Keratinocyte (primary cell): ENCODE measurements around the gene EMX1. TPM values are rescaled to one million over a fixed set of nuclear protein-coding genes. Genes with fewer than 3 reads are reported as not detected.

Experiments
- DNase-seq: peaks from one replicate; pipeline ENCODE4 v3.0.0-alpha.2; 2011; ENCODE audit warnings: low read depth, missing footprints, low spot score
- FAIRE-seq: peaks from 2 replicates; lab custom pipeline; 2011; peaks lifted over from hg19 to GRCh38; lab: Jason Lieb, UNC
- H2AFZ ChIP-seq: 2 replicates; pipeline ENCODE4 v1.6.0; 2012; ENCODE audit warnings: low read length, control low read depth, inconsistent platforms; ENCODE audit not compliant: control insufficient read depth
- H3K27ac ChIP-seq: 2 replicates; pipeline ENCODE4 v1.5.1; 2011; ENCODE audit warnings: low read length; ENCODE audit not compliant: control insufficient read depth, insufficient read depth
- H3K27me3 ChIP-seq: 3 replicates; pipeline ENCODE4 v1.6.0; 2011; ENCODE audit warnings: low read length; ENCODE audit not compliant: control insufficient read depth, insufficient read depth; ENCODE audit errors: extremely low read depth
- H3K36me3 ChIP-seq, 2 experiments: 2 replicates in 1 of 2; 3 replicates in 1 of 2; pipeline ENCODE4 v1.5.1; 2011; ENCODE audit warnings: low read length in 2 of 2, mild to moderate bottlenecking in 1 of 2; ENCODE audit not compliant: control insufficient read depth in 2 of 2, insufficient read depth in 2 of 2; ENCODE audit errors: extremely low read depth in 1 of 2
- H3K4me1 ChIP-seq: 3 replicates; pipeline ENCODE4 v1.5.1; 2011; ENCODE audit warnings: low read length; ENCODE audit not compliant: control insufficient read depth, insufficient read depth; ENCODE audit errors: extremely low read depth
- H3K4me2 ChIP-seq: 3 replicates; pipeline ENCODE4 v1.6.0; 2011; ENCODE audit warnings: low read depth, low read length; ENCODE audit not compliant: control insufficient read depth, insufficient read depth; ENCODE audit errors: extremely low read depth
- H3K4me3 ChIP-seq, 3 experiments: fragments of 200-600 bp in 1 of 3; sonication (generic) in 1 of 3; 2 replicates in 2 of 3; 3 replicates in 1 of 3; pipeline ENCODE4 v1.5.1; 2011 to 2016; ENCODE audit warnings: low read length in 3 of 3, mild to moderate bottlenecking in 3 of 3, control low read depth in 2 of 3, inconsistent platforms in 1 of 3, low read depth in 1 of 3, mixed read lengths in 1 of 3, mixed run types in 1 of 3, moderate library complexity in 1 of 3; ENCODE audit not compliant: control insufficient read depth in 2 of 3, insufficient read depth in 2 of 3; ENCODE audit errors: extremely low read depth in 1 of 3
- H3K79me2 ChIP-seq: 2 replicates; pipeline ENCODE4 v1.6.0; 2012; ENCODE audit warnings: low read length; ENCODE audit not compliant: control insufficient read depth, insufficient read depth
- H3K9ac ChIP-seq: 3 replicates; pipeline ENCODE4 v1.6.0; 2011; ENCODE audit warnings: low read length; ENCODE audit not compliant: control insufficient read depth, insufficient read depth; ENCODE audit errors: extremely low read depth
- H3K9me1 ChIP-seq: 3 replicates; pipeline ENCODE4 v1.6.0; 2011; ENCODE audit warnings: low read length; ENCODE audit not compliant: control insufficient read depth, insufficient read depth; ENCODE audit errors: extremely low read depth
- H3K9me3 ChIP-seq: 2 replicates; pipeline ENCODE4 v1.5.1; 2012; ENCODE audit warnings: low read depth, low read length; ENCODE audit not compliant: control insufficient read depth
- H4K20me1 ChIP-seq: 3 replicates; pipeline ENCODE4 v1.6.0; 2011; ENCODE audit warnings: low read length; ENCODE audit not compliant: control insufficient read depth, insufficient read depth; ENCODE audit errors: extremely low read depth
- EZH2 ChIP-seq: IDR thresholded peaks from one replicate; pipeline ENCODE4 v1.6.1; 2012; ENCODE audit warnings: inconsistent platforms, mild to moderate bottlenecking, low read length, moderate library complexity
- dilution Hi-C: fragments of 300-500 bp; cut with MboI; formaldehyde crosslinking; loops from one replicate; pipeline ENCODE4 v1.7.0; 2020; ENCODE audit warnings: low sequenced_read_pairs; ENCODE audit not compliant: extremely low pct_ligation_motif_present
- polyA plus RNA-seq, 5 experiments: library from polyadenylated mRNA; depleted of rRNA in 3 of 5; stranded (reverse) in 3 of 5; stranded (forward) in 1 of 5; unstranded in 1 of 5; fragments of >200 nt; gene quantifications; 1 replicate in 1 of 5; 2 replicates in 3 of 5; 3 replicates in 1 of 5; pipeline versions ENCODE4 v1.2.1 to v1.2.3, GENCODE V29; 2011 to 2012; ENCODE audit warnings: missing spikeins in 2 of 5, low read depth in 1 of 5, low replicate concordance in 1 of 5
- TF ChIP-seq, protein P1 (sequence below), 3 experiments: IDR thresholded peaks in 1 of 3; conservative IDR thresholded peaks in 1 of 3; optimal IDR thresholded peaks in 1 of 3; 2 replicates in 2 of 3; 3 replicates in 1 of 3; pipeline versions ENCODE3 to v1.5.1; 2011; ENCODE audit warnings: low read length in 3 of 3, mild to moderate bottlenecking in 3 of 3, moderate library complexity in 2 of 3, control low read depth in 1 of 3, inconsistent platforms in 1 of 3; ENCODE audit not compliant: insufficient read depth in 2 of 3; ENCODE audit errors: extremely low read depth in 1 of 3

The EMX1 gene
- polyA plus RNA-seq, 1 donor (not counting 4 experiments of a cell fraction or from before 2014, with no cell fraction given), result not detected

DNA sequence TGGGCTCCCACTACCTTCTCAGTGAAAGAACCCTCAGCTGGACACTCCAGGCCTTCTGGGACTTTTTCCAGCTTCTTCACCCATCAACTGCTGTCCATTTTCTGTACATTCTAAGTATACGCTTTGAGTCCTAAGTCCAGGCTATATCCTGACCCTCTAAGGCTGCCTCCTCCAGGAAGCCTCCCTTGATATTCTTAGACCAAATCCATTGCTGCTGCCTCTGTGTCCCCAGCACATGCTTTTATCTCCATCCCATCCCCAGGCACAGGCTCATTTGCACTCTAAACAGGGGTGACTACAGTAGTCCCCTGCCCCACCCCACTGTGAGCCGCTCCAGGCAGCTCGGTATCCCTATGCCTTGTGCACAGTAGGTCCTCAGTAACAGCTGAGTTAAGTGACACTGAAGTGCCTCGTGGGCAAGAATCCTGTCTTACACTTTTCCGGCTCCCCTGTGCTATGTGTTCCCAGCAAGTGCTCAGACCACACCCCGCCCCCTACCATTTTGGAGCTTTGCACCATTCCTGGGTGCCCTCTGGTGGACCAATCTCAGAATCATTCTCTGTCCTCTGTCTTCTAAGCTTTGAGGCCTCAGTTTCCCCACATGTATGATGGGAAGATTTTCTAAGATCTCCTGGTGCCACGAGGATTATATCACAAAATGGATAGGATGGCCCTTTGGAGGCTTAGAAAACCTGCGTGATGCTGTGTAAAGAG is 34.9 kb downstream of the EMX1 start:
- Histone ChIP-seq H3K36me3 (no peaks in the 10 kb centered on the region), H4K20me1 (peaks cover 3% of the 10 kb centered on the region), H3K9me1 (no peaks in the 10 kb centered on the region), H3K4me1 (peaks cover 4% of the 10 kb centered on the region), H3K79me2 (no peaks in the 10 kb centered on the region), H3K27me3 (no peaks in the 10 kb centered on the region), H3K27ac (no peak overlapping the region), H3K4me2 (no peak overlapping the region), H3K4me3 (no peak overlapping the region), H3K9ac (no peak overlapping the region), H2AFZ (no peak overlapping the region), H3K9me3 (no peaks in the 10 kb centered on the region)
- no peak for DNase-seq
- TF ChIP-seq EZH2, result no peak
- TF ChIP-seq, protein P1, sequence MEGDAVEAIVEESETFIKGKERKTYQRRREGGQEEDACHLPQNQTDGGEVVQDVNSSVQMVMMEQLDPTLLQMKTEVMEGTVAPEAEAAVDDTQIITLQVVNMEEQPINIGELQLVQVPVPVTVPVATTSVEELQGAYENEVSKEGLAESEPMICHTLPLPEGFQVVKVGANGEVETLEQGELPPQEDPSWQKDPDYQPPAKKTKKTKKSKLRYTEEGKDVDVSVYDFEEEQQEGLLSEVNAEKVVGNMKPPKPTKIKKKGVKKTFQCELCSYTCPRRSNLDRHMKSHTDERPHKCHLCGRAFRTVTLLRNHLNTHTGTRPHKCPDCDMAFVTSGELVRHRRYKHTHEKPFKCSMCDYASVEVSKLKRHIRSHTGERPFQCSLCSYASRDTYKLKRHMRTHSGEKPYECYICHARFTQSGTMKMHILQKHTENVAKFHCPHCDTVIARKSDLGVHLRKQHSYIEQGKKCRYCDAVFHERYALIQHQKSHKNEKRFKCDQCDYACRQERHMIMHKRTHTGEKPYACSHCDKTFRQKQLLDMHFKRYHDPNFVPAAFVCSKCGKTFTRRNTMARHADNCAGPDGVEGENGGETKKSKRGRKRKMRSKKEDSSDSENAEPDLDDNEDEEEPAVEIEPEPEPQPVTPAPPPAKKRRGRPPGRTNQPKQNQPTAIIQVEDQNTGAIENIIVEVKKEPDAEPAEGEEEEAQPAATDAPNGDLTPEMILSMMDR (optimal IDR thresholded peaks at IDR 0.05 in 1 of 3, IDR thresholded peaks at IDR 0.05 in 1 of 3, conservative IDR thresholded peaks at IDR 0.05 in 1 of 3; ENCODE audit: extremely low read depth in 1 of 3, insufficient read depth in 2 of 3, low read length in 3 of 3), result peak in 2 of 3 experiments; percentile 9 to 19
- dilution Hi-C loops, result no loop called here
- no peak for FAIRE-seq

DNA sequence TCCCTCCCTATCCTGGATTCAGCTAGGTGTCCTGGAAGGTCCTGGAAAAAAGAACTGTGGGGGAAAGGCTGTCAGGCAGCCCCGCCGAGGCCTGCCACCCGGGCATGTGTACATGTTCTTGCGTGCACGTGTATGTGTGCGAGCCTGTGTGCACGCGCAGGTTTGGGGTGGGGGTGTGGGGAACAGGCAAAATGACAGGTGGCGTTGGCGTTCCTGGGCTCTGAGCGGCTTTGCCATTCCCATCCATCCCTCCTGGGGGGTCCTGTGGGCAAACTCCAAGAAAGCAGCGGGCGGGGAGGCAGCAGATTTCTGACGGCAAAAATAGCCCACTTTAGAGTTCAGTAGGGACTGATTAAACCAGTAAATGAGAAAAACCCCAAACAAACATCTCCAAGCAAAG is 35.6 kb downstream of the EMX1 start:
- FAIRE-seq (no peak), DNase-seq (no peak)
- H3K27me3 ChIP-seq, result no peaks in the 10 kb centered on the region
- H2AFZ ChIP-seq, result no peak overlapping the region
- no peaks in the 10 kb centered on the region for H3K9me3 ChIP-seq
- H3K79me2 ChIP-seq, result no peaks in the 10 kb centered on the region
- no peaks in the 10 kb centered on the region for H3K9me1 ChIP-seq
- dilution Hi-C loops, result no loop called here
- no peaks in the 10 kb centered on the region for H3K36me3 ChIP-seq
- H3K4me2 ChIP-seq, result no peak overlapping the region
- H3K27ac ChIP-seq, result no peak overlapping the region
- H4K20me1 ChIP-seq, result peaks cover 3% of the 10 kb centered on the region
- H3K4me1 ChIP-seq, result peaks cover 4% of the 10 kb centered on the region
- no peak overlapping the region for H3K9ac ChIP-seq
- TF ChIP-seq, protein P1 (optimal IDR thresholded peaks at IDR 0.05 in 1 of 3, IDR thresholded peaks at IDR 0.05 in 1 of 3, conservative IDR thresholded peaks at IDR 0.05 in 1 of 3; ENCODE audit: extremely low read depth in 1 of 3, insufficient read depth in 2 of 3, low read length in 3 of 3), result no peak
- no peak for TF ChIP-seq EZH2
- no peak overlapping the region for H3K4me3 ChIP-seq
